ENCODE data around the gene MTMR10.

The MTMR10 gene

DNA sequence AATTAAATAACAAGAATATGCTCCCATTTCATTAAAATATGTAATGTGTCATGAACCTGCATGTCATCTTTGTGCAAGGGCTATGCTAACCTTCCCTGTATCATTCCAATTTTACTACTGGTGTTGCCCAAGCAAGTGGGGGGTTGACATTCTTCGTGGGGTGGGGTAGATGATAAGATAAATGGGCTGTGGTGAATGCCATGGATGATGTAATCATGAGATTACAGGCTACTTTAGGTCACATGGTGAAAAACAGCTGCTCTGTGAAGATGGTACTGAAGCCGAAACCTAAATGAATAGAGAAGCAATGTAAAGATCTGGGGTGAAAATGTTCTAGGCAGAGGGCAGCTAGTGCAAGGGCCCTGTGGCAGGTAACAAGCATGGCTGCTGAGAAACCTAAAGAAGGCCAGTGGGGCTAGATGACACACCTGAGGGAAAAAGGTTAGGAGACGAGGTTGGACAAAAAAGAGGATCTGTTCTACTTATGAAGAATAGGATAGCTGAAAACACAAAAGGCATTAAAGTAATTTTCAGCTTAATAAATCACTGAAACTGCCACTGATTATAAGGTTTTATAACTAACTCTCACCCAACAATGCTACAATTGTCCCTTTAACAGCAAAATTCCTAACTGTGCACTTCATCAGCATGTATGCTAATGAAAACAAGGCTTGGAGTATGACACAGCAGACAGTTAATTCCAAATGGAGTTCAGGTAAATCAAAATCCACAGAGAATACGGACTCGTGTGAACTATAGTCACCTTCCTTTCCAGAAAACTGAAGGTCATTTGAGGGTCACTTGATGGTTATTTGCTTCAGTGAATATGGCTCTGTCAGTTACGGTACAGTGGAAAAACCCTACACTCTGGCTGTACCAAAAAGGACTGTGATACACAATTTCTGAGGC, 35.0 kb downstream of the MTMR10 start:
- DNase-seq, result no peak

GRCh38 chr15:30954674-30955073, 36.8 kb downstream of the MTMR10 start:
- no peak for DNase-seq

- no peak for DNase-seq
Measured at GRCh38 chr15:30953731-30954378, 37.6 kb downstream of the MTMR10 start.

GRCh38 chr15:30953183-30953582, 38.2 kb downstream of the MTMR10 start:
- no peak for DNase-seq

- DNase-seq, result no peak
Measured at GRCh38 chr15:30943654-30944335, 47.6 kb downstream of the MTMR10 start.

- no peak for DNase-seq
Measured at GRCh38 chr15:30941520-30941919, 49.9 kb downstream of the MTMR10 start.

DNA sequence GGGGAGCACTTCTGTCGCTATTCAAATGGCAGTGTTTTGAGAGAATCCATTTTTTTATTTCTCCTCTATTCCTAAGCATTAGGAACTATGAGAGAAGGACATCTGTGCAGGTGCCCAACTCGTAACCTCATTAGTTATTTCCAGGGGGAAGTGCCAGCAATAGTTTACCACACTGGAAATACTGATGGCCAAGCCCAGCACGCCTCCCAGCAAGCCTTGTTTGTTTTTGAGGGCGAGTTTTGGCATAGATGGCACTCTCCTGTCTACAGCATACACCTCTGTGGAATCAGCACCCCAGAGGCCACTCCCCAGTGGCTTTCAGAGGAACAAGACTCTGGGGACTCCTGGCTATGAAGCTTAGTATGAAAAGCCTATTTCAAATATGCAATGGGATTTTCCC, 51.1 kb downstream of the MTMR10 start:
- no peak for DNase-seq

GRCh38 chr15:30939161-30939560, 52.3 kb downstream of the MTMR10 start:
- DNase-seq, result no peak

GRCh38 chr15:30933293-30933692, 58.1 kb downstream of the MTMR10 start:
- no peak for DNase-seq

- DNase-seq, result no peak
Measured at GRCh38 chr15:30930422-30930821, 61.0 kb downstream of the MTMR10 start.

- DNase-seq, result no peak
Measured at GRCh38 chr15:30929982-30930381, 61.4 kb downstream of the MTMR10 start.

DNA sequence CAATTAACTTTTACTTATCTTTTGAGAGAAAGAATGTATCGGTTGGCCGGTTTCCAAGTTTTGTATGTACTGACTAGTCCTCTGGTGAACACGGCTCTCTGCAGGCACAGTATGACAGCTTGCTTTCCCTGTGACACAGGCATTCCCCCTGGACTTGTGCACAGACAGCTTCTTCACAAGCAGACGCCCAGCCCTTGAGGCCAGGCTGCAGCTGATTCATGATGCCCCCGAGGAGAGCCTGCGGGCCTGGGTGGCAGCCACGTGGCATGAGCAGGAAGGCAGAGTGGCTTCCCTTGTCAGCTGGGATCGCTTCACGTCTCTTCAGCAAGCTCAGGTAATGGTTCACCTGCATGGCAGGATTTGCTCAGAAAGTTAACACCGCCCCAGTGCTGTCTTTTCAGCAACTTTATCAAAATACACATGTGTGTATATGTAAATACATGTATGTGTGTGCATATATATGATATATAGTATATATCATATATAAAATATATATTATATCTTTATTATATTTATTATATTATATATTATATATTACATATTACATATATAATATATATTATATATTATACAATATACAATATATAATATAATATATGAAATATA, 62.3 kb downstream of the MTMR10 start:
- no peak for DNase-seq

- no peak for DNase-seq
Measured at GRCh38 chr15:30928076-30928475, 63.4 kb downstream of the MTMR10 start.

- no peak for DNase-seq
Measured at GRCh38 chr15:30927148-30927761, 64.2 kb downstream of the MTMR10 start.

DNA sequence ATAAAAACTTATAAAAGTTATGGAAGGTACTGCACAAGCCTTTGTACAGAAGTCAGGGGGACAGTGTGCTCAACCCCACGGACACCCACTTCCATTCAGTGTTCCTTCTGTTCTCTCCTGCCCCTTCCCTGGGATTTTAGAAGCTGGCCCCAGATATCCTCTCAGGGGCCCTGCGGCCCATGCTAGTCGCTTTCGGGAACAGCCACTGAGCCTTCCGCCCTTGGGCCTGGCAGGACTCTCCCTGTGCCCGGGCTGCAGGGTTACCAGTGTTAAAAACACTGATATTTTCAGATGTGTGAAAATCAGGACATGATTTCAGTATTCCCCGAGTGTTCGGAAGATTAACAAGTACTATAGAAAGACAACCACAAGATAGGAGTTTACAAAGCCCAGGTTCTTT, 65.3 kb downstream of the MTMR10 start:
- DNase-seq, result no peak

GRCh38 chr15:30925686-30926085, 65.7 kb downstream of the MTMR10 start:
- no peak for DNase-seq

DNA sequence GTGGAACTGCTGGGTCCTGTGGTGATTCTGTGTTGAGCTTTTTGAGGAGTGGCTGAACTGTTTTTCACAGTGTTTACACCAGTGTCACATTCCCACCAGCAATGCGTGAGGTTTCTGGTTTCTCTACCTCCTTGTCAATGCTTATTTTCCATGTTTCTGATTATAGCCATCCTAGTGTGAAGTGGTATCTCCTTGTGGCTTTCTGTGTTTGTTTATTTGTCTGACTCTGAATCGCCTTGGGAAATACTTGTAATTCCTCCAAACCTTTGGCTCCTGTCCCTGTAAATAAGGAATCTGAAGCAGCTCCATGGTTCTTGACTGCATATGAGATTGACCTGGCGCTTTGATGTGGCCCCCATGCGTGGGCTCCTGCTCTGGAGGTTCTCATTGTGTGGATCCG, 67.1 kb downstream of the MTMR10 start:
- DNase-seq, result no peak

DNA sequence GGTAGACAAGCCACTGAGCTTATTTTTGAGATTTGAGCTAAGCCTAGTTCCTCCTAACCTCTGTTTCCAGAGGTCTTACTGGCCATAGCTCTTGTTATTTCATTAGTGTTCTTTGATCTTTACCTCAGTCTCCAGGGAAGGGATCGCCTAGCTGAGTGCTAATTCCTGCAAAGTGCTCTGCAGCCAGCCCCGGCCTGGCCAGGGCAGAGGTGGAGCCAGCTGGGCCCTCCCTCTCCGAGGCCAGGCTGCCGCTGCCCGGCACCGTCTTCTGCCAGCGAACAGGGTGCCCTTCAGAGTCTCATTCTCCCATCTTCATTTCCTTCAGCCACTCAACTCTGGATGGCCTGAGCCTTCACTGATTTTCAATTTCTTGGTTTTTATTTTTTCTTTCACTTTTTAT, 68.0 kb downstream of the MTMR10 start:
- DNase-seq, result no peak

DNA sequence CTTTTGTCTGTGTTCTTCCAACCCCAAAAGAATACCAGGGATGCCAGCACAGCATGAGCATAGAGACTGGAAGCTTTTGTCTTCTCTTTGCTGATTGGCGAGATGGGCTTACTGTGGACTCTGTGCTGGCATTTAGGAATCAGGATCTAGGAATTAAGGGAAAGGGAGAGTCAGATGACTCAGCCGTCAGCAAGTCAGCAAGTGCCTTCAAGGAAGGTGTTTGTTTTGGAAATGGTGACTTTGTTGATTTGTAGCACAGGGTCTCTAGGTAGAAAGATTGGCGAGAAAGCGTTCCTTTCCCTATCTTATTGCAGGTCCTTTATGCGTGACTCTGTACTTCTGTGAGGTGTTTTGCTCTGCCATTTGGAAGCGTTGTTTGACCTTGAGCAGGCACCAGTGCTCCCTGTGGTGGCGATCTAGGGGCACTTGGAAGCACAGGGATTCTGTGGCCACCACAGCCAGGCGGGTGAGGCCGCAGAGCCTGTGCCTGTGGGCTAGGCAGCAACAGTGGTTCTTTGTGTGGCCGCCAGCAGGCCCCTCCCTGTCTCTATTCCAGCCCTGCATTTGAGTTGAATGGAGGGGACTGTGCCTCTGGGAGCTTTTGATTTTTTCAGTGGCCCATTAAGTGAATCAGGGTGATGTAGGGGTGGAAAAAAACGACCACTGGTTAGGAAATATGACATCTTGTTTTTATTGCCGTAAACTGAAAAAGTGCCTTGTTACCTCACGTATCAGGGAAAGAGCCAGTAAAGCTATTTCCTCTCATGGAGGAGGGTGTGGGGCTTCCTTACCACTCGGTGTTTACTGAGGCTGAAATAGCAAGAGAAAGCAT, 68.7 kb downstream of the MTMR10 start:
- DNase-seq, result no peak

- DNase-seq, result no peak
Measured at GRCh38 chr15:30921781-30922479, 69.5 kb downstream of the MTMR10 start.

DNA sequence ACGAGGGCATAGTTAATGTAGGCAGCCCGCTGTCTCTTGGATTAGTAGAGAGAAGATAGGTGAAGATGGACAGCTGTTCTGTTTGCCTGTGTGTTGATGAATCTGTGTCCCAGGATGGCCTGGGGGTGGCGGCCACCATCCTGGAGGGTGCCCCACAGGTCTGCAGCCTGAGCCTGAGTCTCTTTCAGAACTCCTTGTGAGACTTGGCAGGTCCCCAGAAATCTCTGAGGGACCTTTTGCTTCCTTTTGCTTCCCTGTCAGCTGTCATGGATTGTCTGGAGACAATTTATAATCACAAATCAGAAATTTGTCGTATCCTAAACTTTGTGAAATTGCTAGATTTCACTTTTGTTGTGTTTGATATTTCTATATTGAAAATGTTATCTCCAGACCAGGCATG, 70.3 kb downstream of the MTMR10 start:
- DNase-seq, result no peak

Data from RPMI8226 (cell line).